HepG2 (cell line): Measurements from ENCODE around the gene HYOU1.

Source experiments
- ADNP ChIP-seq: sonication (generic); formaldehyde crosslinking; IDR thresholded peaks from 2 replicates; pipeline ENCODE4 v1.4.0; 2020; ENCODE audit warnings: missing genetic modification reagents
- CTCF ChIP-seq: sonication (generic); formaldehyde crosslinking; IDR thresholded peaks from 2 replicates; pipeline ENCODE4 v1.5.0; 2020; ENCODE audit warnings: mild to moderate bottlenecking, missing genetic modification reagents, moderate library complexity
- HINFP ChIP-seq: sonication (generic); formaldehyde crosslinking; IDR thresholded peaks from 2 replicates; pipeline ENCODE4 v1.4.0; 2020; ENCODE audit warnings: low read depth, mild to moderate bottlenecking, missing genetic modification reagents
- PBX2 ChIP-seq: IDR thresholded peaks from 2 replicates; pipeline ENCODE4 v1.6.1; 2016; ENCODE audit warnings: control low read depth
- SALL2 ChIP-seq: sonication (generic); formaldehyde crosslinking; IDR thresholded peaks from 2 replicates; pipeline ENCODE4 v1.8.1; 2023; ENCODE audit warnings: mild to moderate bottlenecking, missing genetic modification reagents, inconsistent platforms
- SMAD9 ChIP-seq: sonication (generic); formaldehyde crosslinking; IDR thresholded peaks from 2 replicates; pipeline ENCODE4 v1.5.1; 2020; ENCODE audit warnings: mild to moderate bottlenecking, missing genetic modification reagents
- SRSF9 ChIP-seq: fragments of 200-400 bp; formaldehyde crosslinking; IDR thresholded peaks from 2 replicates; pipeline ENCODE4 v1.6.1; 2018; ENCODE audit warnings: borderline replicate concordance, mild to moderate bottlenecking, low read depth, low read length; ENCODE audit not compliant: insufficient read depth, poor library complexity, severe bottlenecking
- ZBTB26 ChIP-seq: IDR thresholded peaks from 2 replicates; pipeline ENCODE4 v1.6.1; 2016; ENCODE audit warnings: missing compliant biosample characterization, missing genetic modification reagents, borderline replicate concordance
- ZKSCAN1 ChIP-seq: fragments of 150-350 bp; IDR thresholded peaks from 2 replicates; pipeline ENCODE4 v1.6.1; 2014; ENCODE audit warnings: low read length
- ZNF232 ChIP-seq: sonication (generic); formaldehyde crosslinking; IDR thresholded peaks from 2 replicates; pipeline ENCODE4 v1.4.0; 2020; ENCODE audit warnings: missing genetic modification reagents, borderline replicate concordance
- ZSCAN12 ChIP-seq: sonication (generic); formaldehyde crosslinking; IDR thresholded peaks from 2 replicates; pipeline ENCODE4 v1.9.0; 2021; ENCODE audit warnings: mild to moderate bottlenecking, missing genetic modification reagents
- ZSCAN30 ChIP-seq: sonication (generic); formaldehyde crosslinking; IDR thresholded peaks from 2 replicates; pipeline ENCODE4 v1.5.0; 2020; ENCODE audit warnings: mild to moderate bottlenecking, missing genetic modification reagents
- TF ChIP-seq, protein P1 (sequence below): sonication (generic); formaldehyde crosslinking; IDR thresholded peaks from 2 replicates; pipeline ENCODE4 v1.8.1; 2023; ENCODE audit warnings: missing genetic modification reagents, inconsistent platforms, borderline replicate concordance
- TF ChIP-seq, protein P2 (sequence below): sonication (generic); formaldehyde crosslinking; IDR thresholded peaks from 2 replicates; pipeline ENCODE4 v1.4.0; 2020; ENCODE audit warnings: mild to moderate bottlenecking, low read depth, missing genetic modification reagents

DNA sequence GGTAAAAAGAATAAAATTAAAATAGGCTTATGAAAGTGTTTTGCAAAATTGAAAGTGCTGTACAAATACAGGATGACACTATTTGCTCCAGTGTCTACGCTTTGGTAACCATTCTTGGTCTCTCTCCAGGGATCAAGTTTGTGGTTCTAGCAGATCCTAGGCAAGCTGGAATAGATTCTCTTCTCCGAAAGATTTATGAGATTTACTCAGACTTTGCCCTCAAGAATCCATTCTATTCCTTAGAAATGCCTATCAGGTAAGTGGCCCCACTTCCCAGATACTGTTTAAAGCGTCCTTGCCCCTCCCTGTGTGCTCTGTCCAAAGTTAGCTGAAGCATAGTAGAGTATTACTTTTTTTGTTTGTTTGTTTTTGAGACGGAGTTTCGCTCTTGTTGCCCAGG lies 35.4 kb downstream of the HYOU1 start:
- TF ChIP-seq ZKSCAN1 (no peak), SRSF9 (no peak), CTCF (no peak), PBX2 (CRISPR knock-in tag) (no peak), ZNF232 (CRISPR knock-in tag) (no peak), SMAD9 (CRISPR knock-in tag) (no peak), SALL2 (no peak), HINFP (no peak), ZSCAN30 (no peak), ZBTB26 (CRISPR knock-in tag) (no peak), ZSCAN12 (CRISPR knock-in tag) (no peak), ADNP (no peak)
- TF ChIP-seq, protein P1, sequence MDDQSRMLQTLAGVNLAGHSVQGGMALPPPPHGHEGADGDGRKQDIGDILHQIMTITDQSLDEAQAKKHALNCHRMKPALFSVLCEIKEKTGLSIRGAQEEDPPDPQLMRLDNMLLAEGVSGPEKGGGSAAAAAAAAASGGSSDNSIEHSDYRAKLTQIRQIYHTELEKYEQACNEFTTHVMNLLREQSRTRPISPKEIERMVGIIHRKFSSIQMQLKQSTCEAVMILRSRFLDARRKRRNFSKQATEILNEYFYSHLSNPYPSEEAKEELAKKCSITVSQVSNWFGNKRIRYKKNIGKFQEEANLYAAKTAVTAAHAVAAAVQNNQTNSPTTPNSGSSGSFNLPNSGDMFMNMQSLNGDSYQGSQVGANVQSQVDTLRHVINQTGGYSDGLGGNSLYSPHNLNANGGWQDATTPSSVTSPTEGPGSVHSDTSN (CRISPR knock-in tag): no peak
- TF ChIP-seq, protein P2, sequence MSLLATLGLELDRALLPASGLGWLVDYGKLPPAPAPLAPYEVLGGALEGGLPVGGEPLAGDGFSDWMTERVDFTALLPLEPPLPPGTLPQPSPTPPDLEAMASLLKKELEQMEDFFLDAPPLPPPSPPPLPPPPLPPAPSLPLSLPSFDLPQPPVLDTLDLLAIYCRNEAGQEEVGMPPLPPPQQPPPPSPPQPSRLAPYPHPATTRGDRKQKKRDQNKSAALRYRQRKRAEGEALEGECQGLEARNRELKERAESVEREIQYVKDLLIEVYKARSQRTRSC (CRISPR knock-in tag): no peak
